WI38 (cell line): ENCODE results near the gene SETBP1.

Source experiments
- H3K4me3 ChIP-seq: 2 replicates; pipeline ENCODE4 v1.5.1; 2011; ENCODE audit warnings: low read depth, mild to moderate bottlenecking, control low read depth, low read length
- TF ChIP-seq, protein P1 (sequence below): IDR thresholded peaks from 2 replicates; pipeline ENCODE4 v1.5.1; 2012; ENCODE audit warnings: low read depth, mild to moderate bottlenecking, control low read depth, low read length

SETBP1 gene

DNA sequence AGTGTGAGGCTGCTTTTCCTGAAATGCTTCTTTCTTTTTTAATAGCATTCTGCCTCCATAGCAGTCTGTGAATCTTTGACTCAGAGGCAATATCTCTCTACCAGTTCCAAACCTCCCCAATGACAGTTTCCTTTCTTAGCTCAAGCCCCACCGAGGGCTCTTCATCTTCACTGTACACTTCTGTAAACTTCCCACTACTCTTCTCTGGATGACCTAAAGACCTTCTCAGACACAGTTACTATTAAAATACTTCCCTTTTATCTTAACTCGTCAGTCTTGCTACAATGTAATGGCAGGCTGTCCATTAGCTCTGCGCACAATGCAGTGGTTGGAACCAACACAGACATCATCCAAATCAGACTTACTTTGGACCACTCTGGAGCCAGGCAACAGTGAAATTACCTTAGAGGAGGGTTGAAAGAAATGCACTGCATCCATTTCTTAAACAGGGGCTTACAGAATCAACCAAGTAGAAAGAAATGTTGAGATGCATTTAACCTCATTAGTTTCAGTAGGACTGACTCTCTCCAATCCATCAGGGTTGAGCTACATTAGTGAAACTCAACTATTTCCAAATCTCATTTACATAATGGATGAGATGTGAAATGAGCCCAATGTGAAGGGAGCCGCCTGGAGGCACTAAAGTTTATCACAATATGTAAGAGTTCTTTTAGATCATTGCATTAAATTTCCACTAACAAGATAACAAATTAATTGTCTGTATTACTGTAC, 343.8 kb downstream of the SETBP1 start:
- TF ChIP-seq, protein P1, sequence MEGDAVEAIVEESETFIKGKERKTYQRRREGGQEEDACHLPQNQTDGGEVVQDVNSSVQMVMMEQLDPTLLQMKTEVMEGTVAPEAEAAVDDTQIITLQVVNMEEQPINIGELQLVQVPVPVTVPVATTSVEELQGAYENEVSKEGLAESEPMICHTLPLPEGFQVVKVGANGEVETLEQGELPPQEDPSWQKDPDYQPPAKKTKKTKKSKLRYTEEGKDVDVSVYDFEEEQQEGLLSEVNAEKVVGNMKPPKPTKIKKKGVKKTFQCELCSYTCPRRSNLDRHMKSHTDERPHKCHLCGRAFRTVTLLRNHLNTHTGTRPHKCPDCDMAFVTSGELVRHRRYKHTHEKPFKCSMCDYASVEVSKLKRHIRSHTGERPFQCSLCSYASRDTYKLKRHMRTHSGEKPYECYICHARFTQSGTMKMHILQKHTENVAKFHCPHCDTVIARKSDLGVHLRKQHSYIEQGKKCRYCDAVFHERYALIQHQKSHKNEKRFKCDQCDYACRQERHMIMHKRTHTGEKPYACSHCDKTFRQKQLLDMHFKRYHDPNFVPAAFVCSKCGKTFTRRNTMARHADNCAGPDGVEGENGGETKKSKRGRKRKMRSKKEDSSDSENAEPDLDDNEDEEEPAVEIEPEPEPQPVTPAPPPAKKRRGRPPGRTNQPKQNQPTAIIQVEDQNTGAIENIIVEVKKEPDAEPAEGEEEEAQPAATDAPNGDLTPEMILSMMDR, result no peak
- H3K4me3 ChIP-seq, result no peak overlapping the region

- TF ChIP-seq, protein P1, result no peak
- no peak overlapping the region for H3K4me3 ChIP-seq
These were observed 344.4 kb downstream of the SETBP1 start for GRCh38 chr18:45025089-45025450.

DNA sequence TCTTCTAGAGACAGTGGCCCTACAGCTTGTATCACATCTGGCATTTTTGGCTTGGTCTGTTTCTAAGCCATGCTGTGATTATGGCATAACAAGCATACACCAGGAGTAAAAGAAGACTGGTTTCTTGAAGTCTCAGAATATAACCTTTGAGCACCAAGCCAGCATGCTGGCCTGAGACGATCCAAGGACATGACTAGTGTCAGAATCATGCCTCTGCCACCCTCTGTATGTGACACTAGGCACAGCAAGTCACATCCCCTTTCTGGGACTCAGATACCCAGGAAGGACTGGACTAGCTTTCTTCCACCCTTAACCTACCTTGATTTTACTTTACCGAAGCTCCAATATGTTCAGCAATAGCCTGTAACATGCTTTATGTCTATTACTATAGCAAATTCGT, 345.5 kb downstream of the SETBP1 start:
- TF ChIP-seq, protein P1, result no peak
- no peak overlapping the region for H3K4me3 ChIP-seq

DNA sequence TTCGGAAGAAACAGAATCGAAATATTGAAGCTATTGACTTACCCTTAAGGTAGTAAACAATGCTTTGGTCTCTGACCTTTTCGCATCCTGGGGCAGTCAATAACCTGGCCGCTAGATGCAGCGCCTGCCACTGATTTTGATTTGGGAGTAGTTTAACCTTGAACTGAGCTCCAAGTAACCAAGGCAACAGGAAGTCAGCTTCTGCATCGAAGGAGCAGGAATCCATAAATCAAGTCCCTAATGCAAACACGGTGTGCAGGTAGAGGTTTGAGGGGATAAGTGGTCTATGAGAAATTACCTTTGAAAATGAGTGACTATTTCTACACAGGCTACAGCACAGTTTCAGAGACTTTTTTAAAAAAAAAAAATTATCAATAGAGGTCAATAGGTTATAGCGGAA, 353.5 kb downstream of the SETBP1 start:
- H3K4me3 ChIP-seq, result no peak overlapping the region
- TF ChIP-seq, protein P1, result no peak

GRCh38 chr18:45037618-45038017, 356.9 kb downstream of the SETBP1 start:
- H3K4me3 ChIP-seq, result no peak overlapping the region
- TF ChIP-seq, protein P1, result no peak

GRCh38 chr18:45039376-45039775, 358.7 kb downstream of the SETBP1 start:
- TF ChIP-seq, protein P1, result no peak
- H3K4me3 ChIP-seq, result no peak overlapping the region

DNA sequence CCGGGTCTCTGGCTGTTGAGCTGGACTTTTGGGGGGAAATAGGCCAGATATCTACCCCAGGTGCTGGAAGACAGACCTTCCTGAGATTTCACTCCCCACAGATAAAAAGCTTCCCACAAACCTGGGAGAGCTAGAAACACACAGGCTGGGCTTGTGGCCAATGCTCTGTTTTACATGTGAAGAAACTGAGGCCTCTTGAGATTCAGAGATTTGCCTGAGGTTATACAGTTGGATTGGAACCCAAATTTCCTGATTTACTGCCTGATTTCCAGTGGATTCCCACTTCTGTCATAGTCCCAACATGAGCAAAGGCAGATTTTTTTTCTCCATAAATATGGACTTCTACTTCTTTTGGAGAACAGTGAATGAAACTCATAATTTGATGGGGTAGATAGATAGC, 360.2 kb downstream of the SETBP1 start:
- H3K4me3 ChIP-seq, result no peak overlapping the region
- TF ChIP-seq, protein P1, result no peak
